PC-9 (cell line): ENCODE results near the gene AP4E1. TPM values are rescaled to one million over a fixed set of nuclear protein-coding genes. Genes with fewer than 3 reads are reported as not detected.
"Not testable (repeated sequence)": the region's sequence is repeated elsewhere in the genome, so short reads cannot be mapped to it uniquely, and the experiment has no call there.

ENCODE experiments used
- BruUV-seq: library from RNA; stranded (reverse); fragments of 400-500 nt; replicated peaks from 2 replicates; lab custom pipeline; 2021; lab: Mats Ljungman, UMichigan
- CTCF ChIA-PET: fragments of 300-600 bp; sonication (Branson Sonifier 250); formaldehyde crosslinking; loops from one replicate; lab custom pipeline; 2022; ENCODE audit warnings: antibody characterized with exemption; lab: Charles Lee
- POLR2A ChIA-PET: fragments of 300-600 bp; sonication (Branson Sonifier 250); formaldehyde crosslinking; loops from one replicate; lab custom pipeline; 2022; ENCODE audit warnings: antibody characterized with exemption; ENCODE audit not compliant: unreplicated experiment; lab: Charles Lee
- DNase-seq, 2 experiments: peaks; one replicate each; pipeline versions ENCODE4 v3.0.0 to v3.0.0-alpha.2; 2015 to 2022; ENCODE audit warnings: mixed read lengths in 1 of 2
- H2AFZ ChIP-seq: fragments of 200-600 bp; sonication (generic); 2 replicates; pipeline ENCODE4 v1.8.1; 2017; ENCODE audit warnings: antibody characterized with exemption
- H3F3A ChIP-seq: fragments of 200-600 bp; sonication (generic); 2 replicates; pipeline ENCODE4 v1.8.1; 2017; ENCODE audit warnings: antibody characterized with exemption, mild to moderate bottlenecking, low read depth; ENCODE audit not compliant: insufficient read depth
- H3K27ac ChIP-seq: fragments of 200-600 bp; sonication (generic); 2 replicates; pipeline ENCODE4 v1.6.1; 2016; ENCODE audit warnings: mixed run types
- H3K27me3 ChIP-seq: fragments of 200-600 bp; sonication (generic); 2 replicates; pipeline ENCODE4 v1.6.1; 2016; ENCODE audit warnings: low read depth, mixed run types; ENCODE audit not compliant: insufficient read depth
- H3K36me3 ChIP-seq: fragments of 200-600 bp; sonication (generic); 2 replicates; pipeline ENCODE4 v1.6.1; 2016; ENCODE audit warnings: low read depth, mixed run types
- H3K4me1 ChIP-seq: fragments of 200-600 bp; sonication (generic); replicated peaks from 2 replicates; pipeline ENCODE4 v1.6.1; 2016; ENCODE audit warnings: mixed run types; ENCODE audit not compliant: insufficient read depth
- H3K4me2 ChIP-seq: fragments of 200-600 bp; sonication (generic); 2 replicates; pipeline ENCODE4 v1.6.1; 2017; ENCODE audit warnings: mixed run types
- H3K4me3 ChIP-seq: fragments of 200-600 bp; sonication (generic); 2 replicates; pipeline ENCODE4 v1.6.1; 2016; ENCODE audit warnings: mixed run types
- H3K79me2 ChIP-seq: fragments of 200-600 bp; sonication (generic); 2 replicates; pipeline ENCODE4 v1.6.1; 2017; ENCODE audit warnings: low read depth, mixed run types
- H3K9me2 ChIP-seq: fragments of 200-600 bp; sonication (generic); 2 replicates; pipeline ENCODE4 v1.8.1; 2017; ENCODE audit warnings: mild to moderate bottlenecking; ENCODE audit not compliant: insufficient read depth
- H3K9me3 ChIP-seq: fragments of 200-600 bp; sonication (generic); 2 replicates; pipeline ENCODE4 v1.8.1; 2016; ENCODE audit warnings: low read depth; ENCODE audit not compliant: insufficient read depth
- H4K20me1 ChIP-seq: fragments of 200-600 bp; sonication (generic); 2 replicates; pipeline ENCODE4 v1.8.1; 2017; ENCODE audit not compliant: insufficient read depth
- EZH2 ChIP-seq: fragments of 200-600 bp; sonication (generic); IDR thresholded peaks from 2 replicates; pipeline ENCODE4 v1.8.0; 2017; ENCODE audit warnings: antibody characterized with exemption, low read depth
- intact Hi-C: fragments of 100-400 bp; cut with micrococcal nuclease; formaldehyde crosslinking; loops from one replicate; pipeline ENCODE4 v1.10.0; 2022; ENCODE audit not compliant: unreplicated experiment
- total RNA-seq: library from RNA; stranded (reverse); gene quantifications from 2 replicates; pipeline ENCODE4 v1.2.3, GENCODE V29; 2021
- TF ChIP-seq, protein P1 (sequence below): fragments of 200-600 bp; sonication (generic); conservative IDR thresholded peaks from 2 replicates; pipeline ENCODE4 v1.6.1; 2017; ENCODE audit warnings: mixed run types, antibody characterized with exemption, mild to moderate bottlenecking, moderate library complexity

The AP4E1 gene
- total RNA-seq, 1 experiment from 2014 or later = 10.0 TPM

DNA sequence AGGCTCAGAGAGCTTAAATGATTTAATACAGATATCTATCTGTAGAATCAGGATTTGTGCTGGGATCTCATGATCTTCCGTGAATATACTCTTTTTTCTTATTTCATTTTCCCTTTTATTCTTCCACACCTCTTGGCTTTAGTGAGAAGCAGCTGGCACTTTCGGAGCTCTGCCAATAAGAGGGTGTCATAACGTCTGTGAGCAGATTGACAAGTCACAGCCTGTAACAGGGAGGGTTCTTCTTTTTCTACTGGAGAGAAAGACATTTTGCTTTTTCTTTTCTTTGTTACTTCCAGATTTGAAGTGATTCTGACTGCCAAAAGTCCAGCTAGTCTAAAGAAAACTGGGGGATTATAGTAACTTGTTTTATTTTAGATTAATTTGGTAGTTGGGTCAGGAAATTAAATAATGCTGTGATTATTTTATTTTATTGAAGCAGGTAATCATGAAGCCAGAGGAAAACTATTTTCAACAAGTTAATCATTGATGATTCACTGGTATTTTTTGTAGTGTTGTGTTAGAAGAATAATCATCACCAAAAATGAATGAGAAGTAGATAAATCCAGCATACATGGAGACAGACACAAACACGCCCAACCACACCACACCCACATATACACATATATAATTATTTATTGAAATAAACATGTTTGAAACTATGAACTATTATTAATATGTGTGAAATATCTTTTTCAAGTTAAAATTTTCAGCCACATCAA lies 116.4 kb downstream of the AP4E1 start:
- BruUV-seq = no TSS peak
- Histone ChIP-seq H3K4me2 (no peak overlapping the region), H4K20me1 (no peaks in the 10 kb centered on the region), H3K27ac (no peak overlapping the region), H3K4me1 (no peaks in the 10 kb centered on the region), H3K36me3 (no peaks in the 10 kb centered on the region), H3K27me3 (no peaks in the 10 kb centered on the region), H3K9me3 (no peaks in the 10 kb centered on the region), H3K4me3 (no peak overlapping the region), H3K79me2 (no peaks in the 10 kb centered on the region), H2AFZ (no peak overlapping the region), H3F3A (no peaks in the 10 kb centered on the region), H3K9me2 (no peaks in the 10 kb centered on the region)
- TF ChIP-seq, protein P1, sequence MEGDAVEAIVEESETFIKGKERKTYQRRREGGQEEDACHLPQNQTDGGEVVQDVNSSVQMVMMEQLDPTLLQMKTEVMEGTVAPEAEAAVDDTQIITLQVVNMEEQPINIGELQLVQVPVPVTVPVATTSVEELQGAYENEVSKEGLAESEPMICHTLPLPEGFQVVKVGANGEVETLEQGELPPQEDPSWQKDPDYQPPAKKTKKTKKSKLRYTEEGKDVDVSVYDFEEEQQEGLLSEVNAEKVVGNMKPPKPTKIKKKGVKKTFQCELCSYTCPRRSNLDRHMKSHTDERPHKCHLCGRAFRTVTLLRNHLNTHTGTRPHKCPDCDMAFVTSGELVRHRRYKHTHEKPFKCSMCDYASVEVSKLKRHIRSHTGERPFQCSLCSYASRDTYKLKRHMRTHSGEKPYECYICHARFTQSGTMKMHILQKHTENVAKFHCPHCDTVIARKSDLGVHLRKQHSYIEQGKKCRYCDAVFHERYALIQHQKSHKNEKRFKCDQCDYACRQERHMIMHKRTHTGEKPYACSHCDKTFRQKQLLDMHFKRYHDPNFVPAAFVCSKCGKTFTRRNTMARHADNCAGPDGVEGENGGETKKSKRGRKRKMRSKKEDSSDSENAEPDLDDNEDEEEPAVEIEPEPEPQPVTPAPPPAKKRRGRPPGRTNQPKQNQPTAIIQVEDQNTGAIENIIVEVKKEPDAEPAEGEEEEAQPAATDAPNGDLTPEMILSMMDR = no peak
- no peak for TF ChIP-seq EZH2
- no peak for DNase-seq
- CTCF ChIA-PET = no interaction called here
- intact Hi-C loops = no loop called here
- POLR2A ChIA-PET = no interaction called here

DNA sequence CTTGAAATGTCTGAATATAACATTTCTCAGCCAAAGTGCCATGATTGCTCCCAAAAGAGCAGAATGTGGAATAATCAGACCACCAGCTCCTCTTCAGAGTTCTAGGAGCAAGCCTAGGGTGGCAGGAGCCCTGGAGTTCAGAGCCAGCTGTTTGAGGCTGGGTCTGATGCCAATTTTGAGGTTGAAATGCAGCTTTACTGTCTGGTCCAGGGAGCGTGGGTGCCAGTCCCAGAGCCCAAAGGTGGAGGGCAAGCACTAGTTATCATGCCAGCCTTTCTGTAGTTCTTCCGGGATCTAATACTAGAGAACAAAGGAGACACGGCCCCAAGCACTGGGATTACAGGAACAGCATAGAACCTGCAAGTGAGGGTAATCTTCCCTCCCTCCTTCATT lies 117.0 kb downstream of the AP4E1 start:
- no peaks in the 10 kb centered on the region for H3K36me3 ChIP-seq
- BruUV-seq = no TSS peak
- no peak overlapping the region for H3K4me2 ChIP-seq
- H3K27ac ChIP-seq = no peak overlapping the region
- H4K20me1 ChIP-seq = no peaks in the 10 kb centered on the region
- H3K9me3 ChIP-seq = no peaks in the 10 kb centered on the region
- ChIA-PET POLR2A (no interaction called here), CTCF (no interaction called here)
- no peaks in the 10 kb centered on the region for H3K27me3 ChIP-seq
- H2AFZ ChIP-seq = no peak overlapping the region
- no peaks in the 10 kb centered on the region for H3K79me2 ChIP-seq
- no peaks in the 10 kb centered on the region for H3K9me2 ChIP-seq
- H3F3A ChIP-seq = no peaks in the 10 kb centered on the region
- intact Hi-C loops = no loop called here
- DNase-seq = no peak
- TF ChIP-seq EZH2 = no peak
- TF ChIP-seq, protein P1 = no peak
- H3K4me3 ChIP-seq = no peak overlapping the region
- no peaks in the 10 kb centered on the region for H3K4me1 ChIP-seq

DNA sequence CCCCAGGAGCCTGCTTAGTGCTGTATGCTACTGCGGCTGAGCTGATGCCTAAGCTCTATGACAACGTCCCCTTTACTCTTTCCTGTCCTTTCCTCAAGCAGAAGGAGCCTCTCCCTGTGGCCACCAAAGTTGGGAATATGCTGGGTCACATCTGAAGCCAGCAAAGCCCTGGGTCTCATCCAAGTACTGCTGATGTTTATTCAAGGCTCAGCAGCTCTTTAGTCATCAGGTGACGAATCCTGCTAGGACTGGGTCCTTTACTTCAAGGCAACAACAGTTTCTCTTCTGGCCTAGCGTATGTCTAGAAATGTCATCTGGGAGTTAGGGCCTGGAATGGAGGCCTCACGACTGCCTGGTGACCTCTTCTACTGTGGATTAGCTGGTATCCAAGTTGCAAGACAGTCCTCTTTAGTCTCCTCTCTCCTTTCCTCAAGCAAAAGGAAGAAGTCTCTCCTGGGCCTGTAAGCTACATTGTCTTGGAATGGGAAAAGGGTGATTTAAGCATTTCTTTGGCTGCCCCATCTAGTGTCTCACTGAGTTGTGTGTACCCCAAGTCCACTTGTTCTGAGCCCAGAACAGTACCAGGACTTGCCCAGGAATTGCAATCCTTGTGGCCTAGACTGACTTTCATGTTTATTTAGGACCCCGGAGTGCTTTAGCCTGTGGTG lies 122.3 kb downstream of the AP4E1 start:
- H2AFZ ChIP-seq = no peak overlapping the region
- ChIA-PET CTCF (interaction anchor here (0.6 kb wide), 1 partner anchor 52 kb away, joined by 5 read pairs; no protein-coding TSS in a partner anchor), POLR2A (interaction anchor here (0.5 kb wide), 1 partner anchor 401 kb away, joined by 3 read pairs; no protein-coding TSS in a partner anchor)
- no peaks in the 10 kb centered on the region for H3K79me2 ChIP-seq
- peak; percentile 18 to 40 for DNase-seq
- no peak overlapping the region for H3K4me2 ChIP-seq
- intact Hi-C loops = no loop called here
- H3K4me3 ChIP-seq = no peak overlapping the region
- TF ChIP-seq, protein P1 = no peak
- TF ChIP-seq EZH2 = no peak
- H3F3A ChIP-seq = no peaks in the 10 kb centered on the region
- H3K27me3 ChIP-seq = no peaks in the 10 kb centered on the region
- H4K20me1 ChIP-seq = no peaks in the 10 kb centered on the region
- H3K9me2 ChIP-seq = no peaks in the 10 kb centered on the region
- H3K36me3 ChIP-seq = no peaks in the 10 kb centered on the region
- H3K27ac ChIP-seq = no peak overlapping the region
- H3K9me3 ChIP-seq = no peaks in the 10 kb centered on the region
- BruUV-seq = no TSS peak
- no peaks in the 10 kb centered on the region for H3K4me1 ChIP-seq

DNA sequence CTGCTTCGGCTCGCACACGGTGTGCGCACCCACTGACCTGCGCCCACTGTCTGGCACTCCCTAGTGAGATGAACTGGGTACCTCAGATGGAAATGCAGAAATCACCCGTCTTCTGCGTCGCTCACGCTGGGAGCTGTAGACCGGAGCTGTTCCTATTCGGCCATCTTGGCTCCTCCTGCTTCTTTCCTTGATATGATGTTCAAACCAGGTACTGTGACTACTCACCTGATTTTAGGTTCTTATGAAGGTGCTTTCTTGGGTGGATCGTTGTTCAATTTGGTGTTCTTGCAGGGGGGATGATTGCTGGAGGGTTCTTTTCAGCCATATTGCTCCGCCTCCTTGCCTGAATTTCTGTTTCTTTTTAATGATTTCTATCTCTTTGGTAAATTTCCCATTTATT lies 129.0 kb downstream of the AP4E1 start:
- H2AFZ ChIP-seq, POLR2A ChIA-PET, H3K9me3 ChIP-seq, H3F3A ChIP-seq, H3K36me3 ChIP-seq, intact Hi-C loops, H4K20me1 ChIP-seq, H3K27ac ChIP-seq, H3K4me3 ChIP-seq, BruUV-seq, H3K27me3 ChIP-seq, DNase-seq, H3K9me2 ChIP-seq, CTCF ChIA-PET, H3K4me1 ChIP-seq, H3K4me2 ChIP-seq, H3K79me2 ChIP-seq: not testable (repeated sequence)
